Subcutaneous adipose tissue (tissue), 4 donors: ENCODE results near the gene MDP1. TPM values are rescaled to one million over a fixed set of nuclear protein-coding genes. Genes with fewer than 3 reads are reported as not detected.

Experiments used
- CTCF ChIP-seq: fragments of 450-650 bp; IDR thresholded peaks from one replicate; pipeline ENCODE4 v1.5.1; 2016; ENCODE audit warnings: low read depth, mild to moderate bottlenecking, control low read depth, antibody characterized with exemption, moderate library complexity
- total RNA-seq, 4 donors: library from RNA; depleted of rRNA; stranded (reverse); fragments of >200 nt; gene quantifications; one replicate each; pipeline ENCODE4 v1.1.0, GENCODE V29; 2016

The MDP1 gene
- total RNA-seq, 4 donors from 2014 or later: 14.3 to 30.3 (median 24.1) TPM

GRCh38 chr14:24178399-24179178 is 37.3 kb downstream of the MDP1 start:
- no peak for TF ChIP-seq CTCF

GRCh38 chr14:24177891-24178290 is 38.0 kb downstream of the MDP1 start:
- TF ChIP-seq CTCF: no peak

- TF ChIP-seq CTCF: no peak
Measured at GRCh38 chr14:24177041-24177825, 38.6 kb downstream of the MDP1 start.

- TF ChIP-seq CTCF: no peak
Measured at GRCh38 chr14:24176599-24176998, 39.3 kb downstream of the MDP1 start.

- TF ChIP-seq CTCF: no peak
Measured at GRCh38 chr14:24172871-24173281, 43.0 kb downstream of the MDP1 start.

- no peak for TF ChIP-seq CTCF
Measured at GRCh38 chr14:24172261-24172860, 43.5 kb downstream of the MDP1 start.
